SK-N-SH treated with all-trans-retinoic acid at 6 μM for 48 hours (cell line): ENCODE data around the gene KIAA1217.

Source experiments
- ESRRG ChIP-seq: fragments of 250-450 bp; sonication (Bioruptor Pico); IDR thresholded peaks from 2 replicates; pipeline ENCODE4 v1.6.1; 2021; ENCODE audit warnings: mild to moderate bottlenecking
- PATZ1 ChIP-seq: fragments of 250-450 bp; sonication (Bioruptor Pico); IDR thresholded peaks from 2 replicates; pipeline ENCODE4 v1.8.0; 2020; ENCODE audit warnings: mild to moderate bottlenecking, moderate library complexity, borderline replicate concordance
- PPARA ChIP-seq: fragments of 250-450 bp; sonication (Bioruptor Pico); IDR thresholded peaks from 2 replicates; pipeline ENCODE4 v1.5.0; 2020; ENCODE audit warnings: mild to moderate bottlenecking, borderline replicate concordance
- TSHZ2 ChIP-seq: fragments of 250-450 bp; sonication (Bioruptor Pico); IDR thresholded peaks from 2 replicates; pipeline ENCODE4 v1.5.0; 2020; ENCODE audit warnings: mild to moderate bottlenecking, moderate library complexity
- ZFP30 ChIP-seq: fragments of 450-650 bp; formaldehyde crosslinking; IDR thresholded peaks from 2 replicates; pipeline ENCODE4 v1.5.0; 2022; ENCODE audit warnings: mild to moderate bottlenecking, moderate library complexity
- ZNF8 ChIP-seq: fragments of 450-650 bp; formaldehyde crosslinking; IDR thresholded peaks from 2 replicates; pipeline ENCODE4 v1.5.0; 2020; ENCODE audit warnings: mild to moderate bottlenecking, moderate library complexity

- TF ChIP-seq ZFP30 (CRISPR knock-in tag), result no peak
- TF ChIP-seq PPARA (CRISPR knock-in tag), result no peak
- TF ChIP-seq TSHZ2 (CRISPR knock-in tag), result no peak
- no peak for TF ChIP-seq PATZ1 (CRISPR knock-in tag)
- no peak for TF ChIP-seq ZNF8 (CRISPR knock-in tag)
- TF ChIP-seq ESRRG (CRISPR knock-in tag), result no peak
Observed at GRCh38 chr10:24214762-24215161, 5.8 kb downstream of the KIAA1217 start.
